Osteocyte (in vitro differentiated cells): Measurements from ENCODE around the gene MRRF. TPM values are rescaled to one million over a fixed set of nuclear protein-coding genes. Genes with fewer than 3 reads are reported as not detected.
A peak's percentile ranks its signal among the peaks of the same experiment; 100 is the strongest.

ENCODE experiments used
- DNase-seq: peaks from one replicate; pipeline ENCODE4 v3.0.0; 2021; ENCODE audit warnings: mixed read lengths; ENCODE audit not compliant: unreplicated experiment; ENCODE audit errors: extremely low spot score
- H3K27ac Mint-ChIP-seq: one replicate; pipeline ENCODE4 v1.8.0; 2021; ENCODE audit warnings: mild to moderate bottlenecking, mixed read lengths; ENCODE audit not compliant: unreplicated experiment
- H3K27me3 Mint-ChIP-seq: one replicate; pipeline ENCODE4 v1.8.0; 2021; ENCODE audit warnings: mixed read lengths; ENCODE audit not compliant: unreplicated experiment
- H3K36me3 Mint-ChIP-seq: one replicate; pipeline ENCODE4 v1.8.0; 2021; ENCODE audit warnings: mixed read lengths; ENCODE audit not compliant: unreplicated experiment
- H3K4me1 Mint-ChIP-seq: one replicate; pipeline ENCODE4 v1.8.0; 2021; ENCODE audit warnings: mixed read lengths; ENCODE audit not compliant: unreplicated experiment
- H3K4me3 Mint-ChIP-seq: one replicate; pipeline ENCODE4 v1.8.0; 2021; ENCODE audit warnings: mild to moderate bottlenecking, moderate library complexity, mixed read lengths; ENCODE audit not compliant: unreplicated experiment
- H3K9me3 Mint-ChIP-seq: one replicate; pipeline ENCODE4 v1.8.0; 2021; ENCODE audit warnings: mixed read lengths; ENCODE audit not compliant: unreplicated experiment
- CTCF ChIP-seq: fragments of 200-600 bp; sonication (generic); IDR thresholded peaks from 2 replicates; pipeline ENCODE4 v1.5.0; 2021; ENCODE audit warnings: antibody characterized with exemption, mild to moderate bottlenecking, moderate library complexity
- total RNA-seq: library from RNA; stranded (reverse); gene quantifications from 2 replicates; pipeline ENCODE4 v1.2.1, GENCODE V29; 2021

The MRRF gene
- total RNA-seq, 1 donor from 2014 or later, result 26.0 TPM

- Mint-ChIP-seq H3K27me3 (no peaks in the 10 kb centered on the region), H3K4me1 (peaks cover 39% of the 10 kb centered on the region), H3K27ac (peak overlapping the region; percentile 42), H3K9me3 (no peaks in the 10 kb centered on the region), H3K36me3 (peaks cover 24% of the 10 kb centered on the region), H3K4me3 (no peak overlapping the region)
- DNase-seq, result no peak
- TF ChIP-seq CTCF, result no peak
Measured at GRCh38 chr9:122262073-122262472, 2.6 kb upstream of the MRRF start.

- H3K4me3 Mint-ChIP-seq, result peak overlapping the region; percentile 96
- H3K4me1 Mint-ChIP-seq, result peaks cover 39% of the 10 kb centered on the region
- no peaks in the 10 kb centered on the region for H3K27me3 Mint-ChIP-seq
- H3K9me3 Mint-ChIP-seq, result no peaks in the 10 kb centered on the region
- no peak for DNase-seq
- peaks cover 15% of the 10 kb centered on the region for H3K36me3 Mint-ChIP-seq
- TF ChIP-seq CTCF, result no peak
- H3K27ac Mint-ChIP-seq, result peak overlapping the region; percentile 99
Measured at GRCh38 chr9:122263699-122264349, 858 bp upstream of the MRRF start.

GRCh38 chr9:122265149-122265915 is 650 bp downstream of the MRRF start:
- H3K4me3 Mint-ChIP-seq, result peak overlapping the region; percentile 96
- H3K27me3 Mint-ChIP-seq, result no peaks in the 10 kb centered on the region
- TF ChIP-seq CTCF, result peak; percentile 30
- no peaks in the 10 kb centered on the region for H3K9me3 Mint-ChIP-seq
- peak overlapping the region; percentile 99 for H3K27ac Mint-ChIP-seq
- peaks cover 39% of the 10 kb centered on the region for H3K4me1 Mint-ChIP-seq
- H3K36me3 Mint-ChIP-seq, result peaks cover 9% of the 10 kb centered on the region
- DNase-seq, result no peak

GRCh38 chr9:122268041-122268814 is 3.5 kb downstream of the MRRF start:
- H3K9me3 Mint-ChIP-seq, result no peaks in the 10 kb centered on the region
- no peak for TF ChIP-seq CTCF
- DNase-seq, result no peak
- H3K4me3 Mint-ChIP-seq, result no peak overlapping the region
- H3K27ac Mint-ChIP-seq, result no peak overlapping the region
- peaks cover 16% of the 10 kb centered on the region for H3K4me1 Mint-ChIP-seq
- no peaks in the 10 kb centered on the region for H3K27me3 Mint-ChIP-seq
- peaks cover 13% of the 10 kb centered on the region for H3K36me3 Mint-ChIP-seq

GRCh38 chr9:122274055-122274454 is 9.4 kb downstream of the MRRF start:
- H3K4me1 Mint-ChIP-seq, result peaks cover 2% of the 10 kb centered on the region
- no peak for TF ChIP-seq CTCF
- H3K27me3 Mint-ChIP-seq, result no peaks in the 10 kb centered on the region
- no peak overlapping the region for H3K4me3 Mint-ChIP-seq
- H3K9me3 Mint-ChIP-seq, result peaks cover 15% of the 10 kb centered on the region
- H3K27ac Mint-ChIP-seq, result no peak overlapping the region
- H3K36me3 Mint-ChIP-seq, result peaks cover 46% of the 10 kb centered on the region
- DNase-seq, result no peak
